ENCODE data around the gene ASB16. TPM values are rescaled to one million over a fixed set of nuclear protein-coding genes. Genes with fewer than 3 reads are reported as not detected.

ASB16 gene
- polyA plus RNA-seq, 1 donor from 2014 or later, result not detected

GRCh38 chr17:44164476-44164875 is 6.0 kb upstream of the ASB16 start:
- Histone ChIP-seq H3K4me2 (ENCODE audit: low read length) (no peak overlapping the region), H3K9me3 (ENCODE audit: low read length) (no peaks in the 10 kb centered on the region), H2AFZ (ENCODE audit: low read depth, low read length) (no peak overlapping the region), H3K27ac (ENCODE audit: low read length) (no peak overlapping the region), H3K27me3 (ENCODE audit: insufficient read depth, low read depth, low read length) (no peaks in the 10 kb centered on the region), H3K4me3 (ENCODE audit: low read length) (no peak overlapping the region), H3K79me2 (replicated peaks; ENCODE audit: insufficient read depth, low read length) (no peaks in the 10 kb centered on the region), H4K20me1 (ENCODE audit: insufficient read depth) (no peaks in the 10 kb centered on the region), H3K9ac (ENCODE audit: low read length) (no peak overlapping the region), H3F3A (ENCODE audit: insufficient read depth, low read length, poor library complexity, severe bottlenecking) (no peaks in the 10 kb centered on the region), H3K36me3 (ENCODE audit: insufficient read depth, low read length) (no peaks in the 10 kb centered on the region), H3K9me2 (ENCODE audit: insufficient read depth, low read length) (no peaks in the 10 kb centered on the region)
- TF ChIP-seq EP300 (conservative IDR thresholded peaks at IDR 0.05; ENCODE audit: poor library complexity, severe bottlenecking) (no peak), EZH2 (IDR thresholded peaks at IDR 0.05; ENCODE audit: borderline replicate concordance, insufficient read depth, low read length, poor library complexity, severe bottlenecking) (no peak), POLR2AphosphoS5 (IDR thresholded peaks at IDR 0.05) (no peak), CTCF (IDR thresholded peaks at IDR 0.05; ENCODE audit: poor library complexity, severe bottlenecking) (no peak), SMC3 (conservative IDR thresholded peaks at IDR 0.05; ENCODE audit: poor library complexity) (no peak), REST (IDR thresholded peaks at IDR 0.05; ENCODE audit: borderline replicate concordance) (no peak), TAF1 (IDR thresholded peaks at IDR 0.05; ENCODE audit: low read depth) (no peak), RAD21 (conservative IDR thresholded peaks at IDR 0.05) (no peak), MXI1 (conservative IDR thresholded peaks at IDR 0.05; ENCODE audit: poor library complexity, severe bottlenecking) (no peak)

GRCh38 chr17:44167181-44167861 is 3.2 kb upstream of the ASB16 start:
- Histone ChIP-seq H3F3A (ENCODE audit: insufficient read depth, low read length, poor library complexity, severe bottlenecking) (no peaks in the 10 kb centered on the region), H3K27me3 (ENCODE audit: insufficient read depth, low read depth, low read length) (no peaks in the 10 kb centered on the region)
- TF ChIP-seq POLR2AphosphoS5 (IDR thresholded peaks at IDR 0.05) (no peak), EP300 (conservative IDR thresholded peaks at IDR 0.05; ENCODE audit: poor library complexity, severe bottlenecking) (no peak), CTCF (IDR thresholded peaks at IDR 0.05; ENCODE audit: poor library complexity, severe bottlenecking) (no peak), EZH2 (IDR thresholded peaks at IDR 0.05; ENCODE audit: borderline replicate concordance, insufficient read depth, low read length, poor library complexity, severe bottlenecking) (no peak), RAD21 (conservative IDR thresholded peaks at IDR 0.05) (no peak), MXI1 (conservative IDR thresholded peaks at IDR 0.05; ENCODE audit: poor library complexity, severe bottlenecking) (no peak), REST (IDR thresholded peaks at IDR 0.05; ENCODE audit: borderline replicate concordance) (no peak), TAF1 (IDR thresholded peaks at IDR 0.05; ENCODE audit: low read depth) (no peak), SMC3 (conservative IDR thresholded peaks at IDR 0.05; ENCODE audit: poor library complexity) (no peak)

More at GRCh38 chr17:44167181-44167861, 3.2 kb upstream of the ASB16 start:
- Histone ChIP-seq H3K9ac (ENCODE audit: low read length) (no peak overlapping the region), H3K4me2 (ENCODE audit: low read length) (no peak overlapping the region), H4K20me1 (ENCODE audit: insufficient read depth) (no peaks in the 10 kb centered on the region), H3K9me3 (ENCODE audit: low read length) (no peaks in the 10 kb centered on the region), H3K79me2 (replicated peaks; ENCODE audit: insufficient read depth, low read length) (no peaks in the 10 kb centered on the region), H3K27ac (ENCODE audit: low read length) (no peak overlapping the region), H2AFZ (ENCODE audit: low read depth, low read length) (no peak overlapping the region), H3K4me3 (ENCODE audit: low read length) (no peak overlapping the region), H3K9me2 (ENCODE audit: insufficient read depth, low read length) (no peaks in the 10 kb centered on the region), H3K36me3 (ENCODE audit: insufficient read depth, low read length) (no peaks in the 10 kb centered on the region)
